ENCODE data around the gene FOXP1.
"Not testable (repeated sequence)": the region's sequence is repeated elsewhere in the genome, so short reads cannot be mapped to it uniquely, and the experiment has no call there.

FOXP1 gene

GRCh38 chr3:71447803-71448202, 135.7 kb downstream of the FOXP1 start:
- peak; percentile 30 for DNase-seq

- peak; percentile 15 for DNase-seq
Observed at GRCh38 chr3:71447197-71447596, 136.3 kb downstream of the FOXP1 start.

- DNase-seq, result peak; percentile 17
Observed at GRCh38 chr3:71446734-71447133, 136.8 kb downstream of the FOXP1 start.

GRCh38 chr3:71446260-71446659, 137.3 kb downstream of the FOXP1 start:
- no peak for DNase-seq

DNA sequence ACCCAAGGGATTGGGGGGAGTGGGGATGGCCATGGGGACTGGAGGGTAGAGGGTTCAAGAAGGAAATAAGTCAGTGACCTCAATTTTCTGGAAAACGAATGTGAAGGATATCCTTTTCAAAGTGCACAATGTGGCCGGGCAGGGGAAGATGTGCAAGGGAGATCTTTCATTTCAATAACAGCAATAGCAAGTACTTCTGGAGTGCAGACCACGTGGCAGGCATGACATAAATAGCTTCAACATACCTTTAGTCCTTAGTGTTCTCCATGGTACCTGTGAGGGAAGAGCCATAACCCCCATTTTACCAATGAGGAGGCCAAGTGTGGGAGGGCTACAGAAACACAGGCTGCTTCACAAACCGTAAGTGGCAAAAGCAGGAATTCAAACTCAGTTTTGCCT, 138.7 kb downstream of the FOXP1 start:
- DNase-seq, result no peak

DNA sequence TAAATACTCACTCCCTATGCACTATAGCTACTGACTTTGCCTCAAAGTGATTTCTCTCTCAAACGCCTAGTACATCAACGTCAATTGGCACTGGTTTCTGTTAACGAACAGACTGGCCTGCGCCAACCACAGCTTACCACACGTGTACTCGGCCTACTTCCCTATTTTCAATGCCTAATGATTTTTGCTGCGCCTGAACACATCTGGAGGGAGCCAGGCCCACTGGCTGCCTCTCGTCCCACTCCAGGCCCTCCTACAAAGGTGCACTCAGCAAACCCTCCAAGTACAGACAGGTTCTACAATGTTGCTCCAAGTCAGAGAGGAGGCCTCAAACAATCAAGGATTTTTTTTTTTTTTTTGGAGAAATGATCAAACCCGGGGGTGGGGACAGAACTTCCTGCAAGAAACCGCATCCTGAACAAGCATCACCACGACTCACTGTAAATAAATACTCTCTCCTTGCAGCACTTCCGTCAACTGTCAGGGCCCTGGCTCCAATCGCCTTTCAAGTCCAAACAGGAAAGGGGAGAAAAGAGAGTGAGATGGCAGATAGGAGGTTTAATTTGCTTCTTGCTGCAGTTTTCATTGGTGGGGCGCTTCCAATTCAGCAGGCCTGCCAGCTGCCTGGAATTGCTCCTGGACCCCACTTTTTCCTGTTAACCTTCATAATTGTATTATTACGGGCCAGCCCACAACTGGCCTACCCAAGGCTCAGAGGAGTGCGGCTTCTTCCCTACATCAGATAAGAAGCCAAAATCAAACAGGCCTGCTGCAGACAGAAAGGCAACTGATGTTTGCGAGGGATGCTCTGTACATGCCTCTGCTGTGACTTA, 139.3 kb downstream of the FOXP1 start:
- DNase-seq, result peak; percentile 69

DNA sequence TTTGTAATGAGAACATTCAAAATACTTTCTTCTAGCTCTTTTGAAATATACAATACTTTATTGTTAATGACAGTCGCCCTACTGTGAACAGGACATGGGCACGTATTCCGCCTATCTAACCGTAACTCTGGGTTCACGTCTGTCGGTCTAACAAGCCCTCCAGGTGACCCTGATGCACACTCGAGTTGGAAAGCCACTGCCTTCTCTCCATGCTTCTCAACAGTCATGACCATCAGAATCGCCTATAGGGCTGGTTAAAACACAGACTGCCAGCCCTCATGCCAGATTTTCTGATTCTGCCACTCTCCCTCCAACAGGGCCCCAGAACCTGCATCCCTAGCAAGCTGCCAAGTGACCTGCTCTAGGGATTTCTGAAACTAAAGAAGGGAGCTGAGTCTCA, 140.2 kb downstream of the FOXP1 start:
- DNase-seq, result no peak

- DNase-seq, result no peak
Observed at GRCh38 chr3:71442652-71443042, 140.9 kb downstream of the FOXP1 start.

- DNase-seq, result no peak
Observed at GRCh38 chr3:71441925-71442651, 141.4 kb downstream of the FOXP1 start.

- no peak for DNase-seq
Observed at GRCh38 chr3:71441217-71441924, 142.2 kb downstream of the FOXP1 start.

- DNase-seq, result no peak
Observed at GRCh38 chr3:71438904-71439303, 144.6 kb downstream of the FOXP1 start.

DNA sequence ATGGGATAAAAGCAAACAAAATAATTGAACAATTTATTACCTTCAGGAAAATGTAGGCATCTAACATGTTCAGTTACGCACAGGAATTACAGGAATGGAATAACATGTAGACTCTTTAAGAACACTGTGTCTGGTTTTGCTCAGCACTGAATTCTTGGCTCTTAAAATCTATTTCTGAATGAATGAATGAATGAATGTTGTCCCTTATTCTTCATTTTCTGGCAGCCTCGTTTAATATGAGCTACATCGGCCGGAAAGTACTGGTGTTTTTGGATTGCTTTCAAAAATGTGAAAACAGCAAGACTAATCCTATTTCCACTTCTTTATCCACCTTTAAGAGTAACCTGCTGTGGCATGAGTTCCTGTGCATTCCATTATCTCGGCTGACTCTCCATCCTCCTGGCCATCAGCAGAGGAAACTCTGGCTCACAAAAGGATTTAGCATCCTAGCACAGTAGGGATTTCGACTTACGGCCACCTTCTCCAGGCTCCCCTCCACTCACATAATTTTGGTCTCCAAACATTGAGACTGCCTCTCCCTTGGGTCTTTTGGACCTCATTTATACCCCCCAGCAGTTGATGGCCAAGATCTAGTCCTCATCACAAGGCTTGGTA, 145.3 kb downstream of the FOXP1 start:
- no peak for DNase-seq

DNA sequence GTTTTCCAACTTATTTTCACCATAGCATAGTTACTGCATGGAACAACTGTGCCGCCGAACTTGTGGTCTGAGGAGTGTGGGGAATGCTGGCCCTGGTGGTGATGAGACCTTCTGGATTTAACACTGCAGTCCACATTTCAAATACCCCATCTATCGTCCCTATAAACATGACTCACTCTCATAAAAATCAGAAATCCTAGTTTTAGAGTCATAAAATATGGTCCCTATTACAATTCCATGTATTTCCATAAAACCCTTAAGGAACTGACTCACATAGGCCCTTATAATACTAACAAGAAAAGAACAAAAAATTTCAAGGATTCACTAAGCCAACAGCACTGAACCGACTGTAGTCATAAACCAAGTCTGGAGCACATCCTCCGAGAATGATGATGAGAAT, 147.2 kb downstream of the FOXP1 start:
- peak; percentile 94 for DNase-seq

GRCh38 chr3:71435836-71436235, 147.7 kb downstream of the FOXP1 start:
- DNase-seq, result not testable (repeated sequence)

GRCh38 chr3:71433631-71434030, 149.9 kb downstream of the FOXP1 start:
- no peak for DNase-seq

DNA sequence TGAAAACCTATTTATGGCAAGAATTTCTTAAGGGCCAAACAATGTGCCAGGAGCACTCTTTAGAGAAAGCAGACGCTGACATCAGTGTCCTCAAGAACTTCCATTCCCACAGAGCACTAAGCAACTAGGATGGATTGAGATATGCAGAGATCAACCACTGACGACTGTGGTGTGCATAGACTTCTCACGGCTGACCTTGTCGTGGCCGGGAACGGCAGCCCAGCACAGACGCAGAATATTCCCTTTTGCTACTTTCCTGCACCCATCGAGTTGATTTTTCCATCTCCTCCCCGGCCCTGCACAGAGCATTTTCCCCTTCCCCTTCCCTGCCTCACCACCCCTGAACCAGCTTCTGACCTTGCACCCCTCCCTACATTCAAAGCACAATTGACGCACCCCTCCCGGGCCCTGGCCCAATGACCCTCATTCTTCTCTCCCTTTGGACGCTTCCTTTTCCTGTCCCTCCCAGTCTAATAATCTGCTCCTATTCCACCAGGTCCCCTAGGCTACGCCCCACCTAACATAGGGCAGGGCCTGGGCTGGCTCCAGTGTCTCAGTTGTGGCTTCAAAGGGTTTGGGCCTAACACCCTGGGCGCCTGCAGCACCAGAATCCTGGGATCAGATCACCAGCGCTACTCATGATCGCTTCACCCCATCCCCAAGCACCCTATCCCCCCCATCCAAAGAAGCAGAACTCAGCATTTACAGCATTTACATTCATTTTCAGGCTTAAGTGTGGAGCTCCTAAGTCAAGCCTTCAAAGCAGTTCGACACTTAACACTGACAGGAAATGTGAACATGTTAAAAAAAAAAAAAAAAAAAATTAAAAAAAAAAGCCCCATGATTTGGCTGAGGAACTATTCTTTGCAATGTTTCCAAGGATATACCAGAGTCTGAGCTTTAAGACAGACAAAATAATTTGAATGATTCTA, 151.2 kb downstream of the FOXP1 start:
- no peak for DNase-seq

GRCh38 chr3:71430941-71431552, 152.5 kb downstream of the FOXP1 start:
- DNase-seq, result no peak

GRCh38 chr3:71429597-71429988, 153.9 kb downstream of the FOXP1 start:
- no peak for DNase-seq

- DNase-seq, result peak; percentile 72
Observed at GRCh38 chr3:71428841-71429596, 154.5 kb downstream of the FOXP1 start.

- DNase-seq, result peak; percentile 97
Observed at GRCh38 chr3:71425491-71426071, 157.9 kb downstream of the FOXP1 start.
